HG02943 (cell line): ENCODE data around the gene TNRC6C.

Experiments
- ATAC-seq: cut with Tn5 transposase; IDR thresholded peaks from one replicate; pipeline ENCODE4 v1.9.1; 2021; ENCODE audit warnings: mild to moderate bottlenecking, low read depth, moderate library complexity; ENCODE audit not compliant: unreplicated experiment

The TNRC6C gene

GRCh38 chr17:77957857-77958715, at the start of gene TNRC6C:
TNRC6C (plus strand) TSS chr17:77958703; CDS start chr17:78004207, 45,504 bp downstream.
- peak; percentile 75 for ATAC-seq

DNA sequence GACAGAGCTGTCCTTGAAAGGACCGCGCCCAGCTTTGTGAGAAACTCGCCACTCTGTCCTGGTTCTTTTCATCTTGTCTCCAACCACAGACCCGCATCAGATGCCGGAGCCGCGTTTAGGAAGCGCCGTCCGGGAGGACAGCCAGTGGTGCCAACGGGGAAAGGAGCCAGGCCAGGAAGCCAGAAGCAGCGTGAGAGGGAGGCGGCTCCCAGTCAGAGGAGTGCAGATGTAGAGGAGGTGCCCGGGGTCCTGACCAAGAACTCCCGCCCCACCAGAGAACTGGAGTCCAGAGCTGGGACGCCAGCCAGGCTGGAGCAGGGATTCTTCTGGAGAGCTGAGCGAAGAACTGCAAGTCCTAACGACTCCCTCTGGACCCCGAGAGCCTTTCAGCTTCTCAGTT, 49.3 kb upstream of the TNRC6C start:
- ATAC-seq = no peak

- ATAC-seq = no peak
Observed at GRCh38 chr17:77909816-77910215, 48.7 kb upstream of the TNRC6C start.

DNA sequence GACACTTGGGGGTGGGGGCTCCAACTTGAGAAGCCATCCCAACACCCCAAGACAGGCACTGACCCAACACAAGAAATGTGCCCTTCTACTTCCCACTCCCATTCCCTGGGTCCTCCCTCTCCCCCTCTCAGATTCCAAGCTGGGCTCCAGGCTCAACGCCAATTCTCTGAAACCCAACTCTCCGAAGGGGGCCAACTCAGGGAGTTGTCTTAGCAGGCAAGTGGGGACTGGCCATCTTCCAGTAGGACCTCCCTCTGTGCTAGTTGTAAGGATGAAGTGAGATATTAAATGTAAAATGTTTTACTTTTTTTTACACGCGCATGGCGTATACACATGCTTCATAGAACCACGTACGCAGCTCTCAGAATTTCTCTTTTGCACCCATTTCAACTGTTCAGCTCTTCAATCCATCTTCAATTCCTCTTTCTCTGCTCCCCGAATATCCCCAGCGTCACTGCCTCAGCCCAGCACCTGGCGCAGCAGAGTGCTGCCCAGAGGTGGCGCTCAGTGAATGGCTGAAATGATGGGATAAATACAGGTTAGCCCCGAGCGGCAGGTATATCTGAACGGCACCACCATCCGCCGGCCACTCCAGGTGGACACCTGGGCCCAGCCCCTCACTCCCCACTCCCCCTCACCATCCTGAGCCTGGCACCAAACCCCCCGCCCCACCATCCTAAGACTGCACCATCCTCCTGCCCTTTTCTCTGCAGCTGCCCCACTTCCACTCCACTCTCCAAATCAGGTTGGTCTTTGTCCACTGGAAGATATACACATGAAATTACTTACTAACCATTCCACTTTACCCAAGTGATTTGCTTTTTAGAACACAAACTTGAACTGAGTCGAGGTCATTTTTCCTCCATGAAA, 43.9 kb upstream of the TNRC6C start:
- no peak for ATAC-seq

GRCh38 chr17:77915594-77916021, 42.9 kb upstream of the TNRC6C start:
- no peak for ATAC-seq

DNA sequence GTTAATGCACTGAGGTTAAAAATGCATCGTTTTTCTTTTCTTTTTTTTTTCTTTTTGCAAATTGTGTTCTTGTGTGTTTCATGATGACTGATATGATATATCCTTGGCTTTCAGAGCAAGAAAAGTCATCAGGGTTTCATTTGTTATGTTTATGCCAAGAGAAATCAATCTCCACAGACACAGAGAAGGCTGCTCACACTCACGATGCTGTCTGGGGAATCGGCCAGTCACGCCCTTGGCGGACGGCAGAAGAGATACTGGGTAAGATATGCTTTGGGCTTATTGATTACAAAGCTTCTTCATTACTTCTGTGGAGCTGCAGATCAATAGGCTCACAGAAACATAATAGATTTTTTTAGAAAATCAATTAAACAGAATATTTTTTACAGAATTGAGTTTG, 42.2 kb upstream of the TNRC6C start:
- ATAC-seq = no peak

DNA sequence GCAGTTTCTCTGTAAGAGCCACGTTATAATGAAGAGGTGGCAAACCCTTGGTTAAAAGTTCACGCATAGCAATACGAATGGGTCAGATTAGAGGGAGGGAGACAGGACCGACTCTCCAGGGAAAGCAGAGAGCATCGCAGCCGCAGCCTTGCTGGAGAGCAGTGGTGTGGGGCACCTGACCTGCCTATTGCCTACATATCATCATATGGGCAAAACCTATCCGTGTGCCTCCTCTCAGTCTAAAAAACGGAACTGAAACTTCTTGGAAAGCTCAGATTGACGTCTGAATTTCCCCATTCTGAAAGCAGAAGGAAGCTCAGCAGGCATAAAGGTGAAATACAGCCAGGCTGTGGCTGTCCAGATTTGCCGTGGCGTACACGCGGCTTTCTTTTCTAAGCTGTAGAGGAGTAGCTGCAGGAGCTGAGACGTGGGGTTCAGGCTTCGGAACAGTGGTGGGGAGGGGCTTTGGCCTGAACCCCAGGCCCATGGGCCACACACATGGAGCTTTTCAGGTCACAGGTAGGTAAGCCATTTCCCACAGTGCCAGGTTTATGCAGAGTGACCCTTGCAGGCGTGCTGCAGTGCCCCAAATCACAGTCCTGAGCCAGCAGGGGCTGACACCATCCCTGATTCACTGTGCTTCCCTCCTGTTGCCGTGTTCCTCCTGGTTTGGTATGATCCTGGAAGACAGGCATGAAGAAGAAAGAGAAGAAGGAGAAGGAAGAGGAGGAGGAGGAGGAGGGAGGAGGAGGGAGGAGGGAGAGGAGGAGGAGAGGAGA, 41.6 kb upstream of the TNRC6C start:
- ATAC-seq = no peak

GRCh38 chr17:77919276-77919675, 39.2 kb upstream of the TNRC6C start:
- no peak for ATAC-seq

DNA sequence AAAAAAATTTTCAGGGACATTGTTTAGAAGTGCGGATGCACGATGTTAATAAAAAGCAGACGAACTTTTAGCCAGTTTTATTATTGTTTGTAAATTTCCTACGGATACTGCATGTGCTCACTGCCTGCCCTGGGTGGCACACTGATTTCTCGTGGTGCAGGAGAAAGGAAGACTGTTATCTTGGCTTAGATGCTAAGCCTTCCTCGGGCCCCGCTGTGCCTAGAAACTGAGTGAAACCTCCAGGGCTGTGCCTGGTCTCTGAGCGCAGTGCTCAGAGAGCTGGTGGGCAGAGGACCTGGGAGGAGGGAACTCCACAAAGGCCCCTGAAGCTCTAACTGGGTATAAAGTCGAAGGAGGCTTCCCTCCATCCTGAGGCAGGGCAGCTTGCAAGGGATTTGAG, 35.4 kb upstream of the TNRC6C start:
- no peak for ATAC-seq

- no peak for ATAC-seq
Observed at GRCh38 chr17:77923776-77924513, 34.6 kb upstream of the TNRC6C start.

DNA sequence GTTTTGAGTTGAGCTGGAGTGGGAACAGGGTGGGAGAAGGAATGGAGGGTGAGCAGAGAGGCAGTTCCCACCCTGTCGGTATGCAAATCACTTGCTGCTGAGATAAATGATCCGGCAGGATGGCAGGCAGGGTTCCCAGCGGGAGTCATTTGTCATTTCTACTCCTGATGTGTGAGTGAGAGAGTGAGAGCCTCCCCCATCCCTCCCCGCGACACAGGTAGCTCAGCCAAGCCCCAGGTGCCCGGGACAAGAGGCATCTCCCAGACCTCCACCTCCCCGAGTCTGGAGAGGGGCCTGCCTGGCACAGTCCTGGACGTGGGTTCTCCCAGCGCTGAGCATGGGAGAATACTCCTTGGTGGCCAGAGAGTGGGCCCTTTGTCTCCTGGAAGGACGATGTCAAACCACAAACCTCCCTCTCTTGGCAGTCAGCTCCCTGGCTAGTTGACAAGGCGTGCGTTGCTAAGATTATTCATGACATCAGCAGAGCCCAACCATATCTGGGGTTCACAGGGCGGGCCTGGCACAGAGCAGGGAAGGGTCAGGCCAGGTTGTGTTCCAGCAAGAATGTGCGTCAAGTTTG, 33.7 kb upstream of the TNRC6C start:
- no peak for ATAC-seq

GRCh38 chr17:77925831-77926543, 32.5 kb upstream of the TNRC6C start:
- ATAC-seq = no peak

- no peak for ATAC-seq
Observed at GRCh38 chr17:77926981-77927380, 31.5 kb upstream of the TNRC6C start.

DNA sequence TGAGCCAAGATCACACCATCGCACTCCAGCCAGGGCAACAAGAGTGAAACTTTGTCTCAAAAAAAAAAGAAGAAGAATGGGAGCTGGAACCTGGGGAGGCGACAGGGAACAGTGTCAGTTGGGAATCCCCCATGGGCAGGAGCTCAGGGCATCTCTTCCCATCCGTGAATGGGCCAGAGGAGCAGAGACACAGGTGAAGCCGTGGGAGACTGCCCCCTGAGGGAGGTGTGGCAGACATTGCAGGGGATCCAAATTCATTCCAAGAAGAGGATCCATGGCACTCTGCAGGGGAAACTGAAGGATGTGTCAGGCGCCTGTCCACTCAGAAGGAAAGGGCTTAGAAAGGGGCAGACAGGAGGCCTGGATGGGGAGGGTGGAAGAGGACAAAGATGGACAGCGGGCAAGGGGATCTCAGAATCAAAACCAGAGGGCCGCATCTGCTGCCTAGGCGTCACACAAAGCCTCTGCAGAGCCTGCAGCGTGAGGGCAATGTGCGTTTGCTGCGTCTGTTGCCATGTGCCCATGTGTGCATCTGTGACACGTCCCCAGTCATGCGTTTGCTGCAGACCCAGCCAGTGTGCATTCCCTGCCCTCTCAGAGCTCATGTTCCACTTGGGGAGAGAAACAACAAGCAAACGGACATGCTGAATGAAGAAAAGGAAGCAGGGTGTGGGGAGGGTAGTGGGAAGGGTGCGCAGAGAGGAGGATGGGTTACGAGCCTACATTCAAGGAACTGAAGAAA, 30.6 kb upstream of the TNRC6C start:
- no peak for ATAC-seq

GRCh38 chr17:77928519-77929179, 29.9 kb upstream of the TNRC6C start:
- no peak for ATAC-seq

DNA sequence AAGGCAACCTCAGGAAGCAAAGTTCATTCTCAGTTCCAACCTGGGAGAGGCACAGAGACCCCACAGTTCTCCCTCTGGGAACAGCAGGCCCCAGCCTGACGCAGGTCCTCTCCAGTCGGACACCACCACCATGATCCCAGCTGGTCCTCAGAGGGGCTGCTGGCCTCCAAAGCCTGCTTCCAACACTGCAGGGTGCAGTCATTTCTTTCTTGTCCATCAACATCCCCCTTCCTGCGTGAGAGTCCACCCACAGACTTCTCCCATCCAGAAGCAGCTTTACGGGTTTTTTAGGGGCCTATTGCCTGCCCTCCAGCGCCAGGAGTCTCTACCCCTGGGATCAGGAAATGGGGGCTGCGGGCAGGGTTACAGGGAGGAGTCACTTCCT, 29.3 kb upstream of the TNRC6C start:
- ATAC-seq = no peak

- ATAC-seq = no peak
Observed at GRCh38 chr17:77929871-77930436, 28.5 kb upstream of the TNRC6C start.
